ENCODE data around the gene PCDHB3.

DNA sequence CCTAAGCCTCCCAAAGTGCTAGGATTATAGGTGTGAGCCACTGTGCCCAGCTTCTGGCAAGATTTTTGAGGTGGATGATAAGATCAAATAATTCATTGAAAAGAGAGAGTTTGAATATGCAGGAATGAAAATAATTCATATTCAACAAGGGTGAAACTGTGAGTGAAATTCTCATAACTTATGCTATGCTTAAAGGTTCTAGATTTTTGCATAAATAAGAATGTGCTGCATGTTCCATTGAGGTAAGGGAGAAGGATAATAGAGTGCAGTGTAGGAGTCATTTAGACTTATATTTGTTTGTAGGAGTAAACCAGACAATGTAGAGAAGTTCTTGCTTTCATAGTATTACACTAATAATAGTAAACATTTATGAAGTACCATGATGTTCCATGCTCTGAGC lies 18.0 kb upstream of the PCDHB3 start:
- TF ChIP-seq, protein P1, sequence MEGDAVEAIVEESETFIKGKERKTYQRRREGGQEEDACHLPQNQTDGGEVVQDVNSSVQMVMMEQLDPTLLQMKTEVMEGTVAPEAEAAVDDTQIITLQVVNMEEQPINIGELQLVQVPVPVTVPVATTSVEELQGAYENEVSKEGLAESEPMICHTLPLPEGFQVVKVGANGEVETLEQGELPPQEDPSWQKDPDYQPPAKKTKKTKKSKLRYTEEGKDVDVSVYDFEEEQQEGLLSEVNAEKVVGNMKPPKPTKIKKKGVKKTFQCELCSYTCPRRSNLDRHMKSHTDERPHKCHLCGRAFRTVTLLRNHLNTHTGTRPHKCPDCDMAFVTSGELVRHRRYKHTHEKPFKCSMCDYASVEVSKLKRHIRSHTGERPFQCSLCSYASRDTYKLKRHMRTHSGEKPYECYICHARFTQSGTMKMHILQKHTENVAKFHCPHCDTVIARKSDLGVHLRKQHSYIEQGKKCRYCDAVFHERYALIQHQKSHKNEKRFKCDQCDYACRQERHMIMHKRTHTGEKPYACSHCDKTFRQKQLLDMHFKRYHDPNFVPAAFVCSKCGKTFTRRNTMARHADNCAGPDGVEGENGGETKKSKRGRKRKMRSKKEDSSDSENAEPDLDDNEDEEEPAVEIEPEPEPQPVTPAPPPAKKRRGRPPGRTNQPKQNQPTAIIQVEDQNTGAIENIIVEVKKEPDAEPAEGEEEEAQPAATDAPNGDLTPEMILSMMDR (IDR thresholded peaks at IDR 0.05): no peak
- TF ChIP-seq ZFX (IDR thresholded peaks at IDR 0.05; ENCODE audit: borderline replicate concordance): no peak
